IPS-NIHi7 (cell line): ENCODE results near the gene UNC93B1.

Experiments used
- DNase-seq: peaks from one replicate; pipeline ENCODE4 v3.0.0; 2012; ENCODE audit warnings: mixed read lengths; ENCODE audit errors: extremely low spot score

UNC93B1 gene

GRCh38 chr11:68040101-68040956, 36.4 kb upstream of the UNC93B1 start:
- DNase-seq = peak; percentile 80

GRCh38 chr11:68039526-68040086, 35.7 kb upstream of the UNC93B1 start:
- DNase-seq = peak; percentile 24

GRCh38 chr11:68038718-68039525, 35.0 kb upstream of the UNC93B1 start, which contains the start of gene TCIRG1:
TCIRG1 (plus strand) TSS chr11:68039025; CDS start chr11:68041272, 2,247 bp downstream.
- peak; percentile 95 for DNase-seq

- DNase-seq = peak; percentile 18
These were observed 34.4 kb upstream of the UNC93B1 start for GRCh38 chr11:68038226-68038717.

GRCh38 chr11:68037411-68038225, 33.7 kb upstream of the UNC93B1 start:
- DNase-seq = peak; percentile 13

- DNase-seq = no peak
These were observed 32.9 kb upstream of the UNC93B1 start for GRCh38 chr11:68036717-68037239.

GRCh38 chr11:68036141-68036716, 32.3 kb upstream of the UNC93B1 start:
- DNase-seq = no peak

GRCh38 chr11:68035266-68035876, 31.5 kb upstream of the UNC93B1 start:
- DNase-seq = no peak

GRCh38 chr11:68033708-68034045, 29.8 kb upstream of the UNC93B1 start:
- DNase-seq = no peak

- no peak for DNase-seq
These were observed 29.3 kb upstream of the UNC93B1 start for GRCh38 chr11:68032997-68033707.

GRCh38 chr11:68032003-68032402, 28.1 kb upstream of the UNC93B1 start:
- no peak for DNase-seq

GRCh38 chr11:68031144-68031464, 27.2 kb upstream of the UNC93B1 start:
- peak; percentile 10 for DNase-seq

GRCh38 chr11:68030318-68031143, 26.6 kb upstream of the UNC93B1 start, which contains the start of gene NDUFS8:
NDUFS8 (plus strand) TSS chr11:68030681; CDS start chr11:68032152, 1,471 bp downstream.
- peak; percentile 100 for DNase-seq

GRCh38 chr11:68028802-68029545, 25.1 kb upstream of the UNC93B1 start:
- DNase-seq = no peak

GRCh38 chr11:68027667-68028066, 23.8 kb upstream of the UNC93B1 start:
- DNase-seq = no peak

GRCh38 chr11:68026391-68027105, 22.7 kb upstream of the UNC93B1 start:
- no peak for DNase-seq

- DNase-seq = no peak
These were observed 21.1 kb upstream of the UNC93B1 start for GRCh38 chr11:68025047-68025446.
